HEK293 (cell line): ENCODE results near the gene YIPF1.
A peak's percentile ranks its signal among the peaks of the same experiment; 100 is the strongest.

Experiments used
- CTCF ChIA-PET: fragments of 350-600 bp; formaldehyde crosslinking; extraction: SDS; loops from one replicate; lab custom pipeline; 2021; ENCODE audit warnings: antibody characterized with exemption; lab: Yijun Ruan, JAX
- POLR2A ChIA-PET: fragments of 300-600 bp; formaldehyde crosslinking; extraction: SDS; loops from one replicate; lab custom pipeline; 2020; ENCODE audit warnings: antibody characterized with exemption, inconsistent platforms; lab: Yijun Ruan, JAX
- H3K27ac ChIP-seq: fragments of 200-500 bp; sonication (Bioruptor generic); 2 replicates; pipeline ENCODE4 v1.5.1; 2014; ENCODE audit warnings: low read depth, low read length, control low read depth, inconsistent platforms; ENCODE audit errors: extremely low read depth
- H3K36me3 ChIP-seq, 2 experiments: fragments of 200-500 bp in 1 of 2; sonication (Bioruptor generic) in 1 of 2; 1 replicate in 1 of 2; 2 replicates in 1 of 2; pipeline ENCODE4 v1.5.1; 2014 to 2017; ENCODE audit warnings: inconsistent platforms in 2 of 2, low read length in 2 of 2; ENCODE audit not compliant: control insufficient read depth in 2 of 2, insufficient read depth in 1 of 2
- H3K4me1 ChIP-seq: fragments of 200-500 bp; sonication (Bioruptor generic); 2 replicates; pipeline ENCODE4 v1.5.1; 2014; ENCODE audit warnings: mild to moderate bottlenecking, low read length, inconsistent platforms; ENCODE audit not compliant: control insufficient read depth, insufficient read depth
- H3K4me3 ChIP-seq: 2 replicates; pipeline ENCODE4 v1.5.1; 2011; ENCODE audit warnings: low read depth, mild to moderate bottlenecking, control low read depth, low read length, moderate library complexity
- H3K9me3 ChIP-seq: fragments of 200-500 bp; sonication (Bioruptor generic); 2 replicates; pipeline ENCODE4 v1.5.1; 2014; ENCODE audit warnings: low read depth, low read length, inconsistent platforms; ENCODE audit not compliant: control insufficient read depth, insufficient read depth
- MZF1 ChIP-seq: fragments of 450-650 bp; formaldehyde crosslinking; IDR thresholded peaks from 2 replicates; pipeline ENCODE4 v1.5.1; 2017; ENCODE audit warnings: missing biosample characterization, missing genetic modification characterization, borderline replicate concordance
- OVOL3 ChIP-seq: fragments of 450-650 bp; formaldehyde crosslinking; IDR thresholded peaks from 2 replicates; pipeline ENCODE4 v1.5.1; 2016; ENCODE audit warnings: missing biosample characterization, missing genetic modification characterization
- PRDM4 ChIP-seq: fragments of 450-650 bp; formaldehyde crosslinking; IDR thresholded peaks from 2 replicates; pipeline ENCODE4 v1.5.1; 2017; ENCODE audit warnings: missing biosample characterization, missing genetic modification characterization
- ZBTB49 ChIP-seq: fragments of 450-650 bp; formaldehyde crosslinking; IDR thresholded peaks from 2 replicates; pipeline ENCODE4 v1.5.1; 2016; ENCODE audit warnings: missing biosample characterization, missing genetic modification characterization, low read depth
- ZBTB8A ChIP-seq: fragments of 450-650 bp; formaldehyde crosslinking; IDR thresholded peaks from 2 replicates; pipeline ENCODE4 v1.5.1; 2016; ENCODE audit warnings: missing biosample characterization, missing genetic modification characterization
- ZNF114 ChIP-seq: fragments of 450-650 bp; formaldehyde crosslinking; IDR thresholded peaks from 2 replicates; pipeline ENCODE4 v1.5.0; 2017; ENCODE audit warnings: missing biosample characterization, missing genetic modification characterization
- ZNF335 ChIP-seq: fragments of 450-650 bp; formaldehyde crosslinking; conservative IDR thresholded peaks from 2 replicates; pipeline ENCODE4 v1.5.1; 2016; ENCODE audit warnings: missing biosample characterization, missing genetic modification characterization
- ZNF366 ChIP-seq: fragments of 450-650 bp; formaldehyde crosslinking; conservative IDR thresholded peaks from 2 replicates; pipeline ENCODE4 v1.5.1; 2016; ENCODE audit warnings: missing biosample characterization, missing genetic modification characterization
- ZNF391 ChIP-seq: fragments of 450-650 bp; formaldehyde crosslinking; IDR thresholded peaks from 2 replicates; pipeline ENCODE4 v1.5.1; 2016; ENCODE audit warnings: low read depth, missing biosample characterization, missing genetic modification characterization, borderline replicate concordance
- ZNF394 ChIP-seq: fragments of 450-650 bp; formaldehyde crosslinking; IDR thresholded peaks from 2 replicates; pipeline ENCODE4 v1.5.1; 2016; ENCODE audit warnings: missing biosample characterization, missing genetic modification characterization, mild to moderate bottlenecking, moderate library complexity, borderline replicate concordance
- ZNF623 ChIP-seq: fragments of 450-650 bp; formaldehyde crosslinking; IDR thresholded peaks from 2 replicates; pipeline ENCODE4 v1.5.1; 2016; ENCODE audit warnings: missing biosample characterization, missing genetic modification characterization
- ZNF626 ChIP-seq: fragments of 450-650 bp; sonication (Bioruptor Pico); formaldehyde crosslinking; IDR thresholded peaks from 2 replicates; pipeline ENCODE4 v1.5.1; 2018; ENCODE audit warnings: missing biosample characterization, missing genetic modification characterization, inconsistent platforms
- ZNF664 ChIP-seq: fragments of 450-650 bp; formaldehyde crosslinking; IDR thresholded peaks from 2 replicates; pipeline ENCODE4 v1.5.1; 2016; ENCODE audit warnings: missing biosample characterization, missing genetic modification characterization
- ZNF747 ChIP-seq: fragments of 450-650 bp; formaldehyde crosslinking; IDR thresholded peaks from 2 replicates; pipeline ENCODE4 v1.5.1; 2016; ENCODE audit warnings: missing biosample characterization, missing genetic modification characterization
- ZNF830 ChIP-seq: fragments of 450-650 bp; IDR thresholded peaks from 2 replicates; pipeline ENCODE4 v1.5.0; 2018; ENCODE audit warnings: missing biosample characterization, missing genetic modification characterization, low read depth, mild to moderate bottlenecking, moderate library complexity
- TF ChIP-seq, protein P1 (sequence below): fragments of 450-650 bp; formaldehyde crosslinking; conservative IDR thresholded peaks from 2 replicates; pipeline ENCODE4 v1.5.1; 2016; ENCODE audit warnings: low read depth, missing biosample characterization, missing genetic modification characterization
- TF ChIP-seq, protein P2 (sequence below): fragments of 450-650 bp; formaldehyde crosslinking; IDR thresholded peaks from 2 replicates; pipeline ENCODE4 v1.5.1; 2016; ENCODE audit warnings: missing biosample characterization, missing genetic modification characterization
- TF ChIP-seq, protein P3 (sequence below): fragments of 450-650 bp; formaldehyde crosslinking; IDR thresholded peaks from 2 replicates; pipeline ENCODE4 v1.5.1; 2017; ENCODE audit warnings: missing biosample characterization, missing genetic modification characterization

Gene YIPF1

DNA sequence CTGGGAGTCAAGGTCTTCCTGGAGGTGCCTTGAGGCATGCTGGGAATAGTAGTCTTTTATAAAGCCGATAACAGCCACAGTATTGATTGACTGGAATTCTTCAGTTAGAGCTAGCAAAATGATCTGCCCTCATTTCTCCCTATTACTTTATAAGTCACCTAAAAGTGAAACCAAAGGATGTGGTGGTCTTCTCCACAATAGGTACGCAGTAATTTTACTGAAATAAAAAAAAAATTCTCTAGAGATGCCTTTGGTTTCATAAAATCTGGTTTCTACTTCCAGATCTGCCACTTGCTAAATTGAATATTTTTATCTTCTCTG lies 51.0 kb downstream of the YIPF1 start (continued):
- TF ChIP-seq, protein P1, sequence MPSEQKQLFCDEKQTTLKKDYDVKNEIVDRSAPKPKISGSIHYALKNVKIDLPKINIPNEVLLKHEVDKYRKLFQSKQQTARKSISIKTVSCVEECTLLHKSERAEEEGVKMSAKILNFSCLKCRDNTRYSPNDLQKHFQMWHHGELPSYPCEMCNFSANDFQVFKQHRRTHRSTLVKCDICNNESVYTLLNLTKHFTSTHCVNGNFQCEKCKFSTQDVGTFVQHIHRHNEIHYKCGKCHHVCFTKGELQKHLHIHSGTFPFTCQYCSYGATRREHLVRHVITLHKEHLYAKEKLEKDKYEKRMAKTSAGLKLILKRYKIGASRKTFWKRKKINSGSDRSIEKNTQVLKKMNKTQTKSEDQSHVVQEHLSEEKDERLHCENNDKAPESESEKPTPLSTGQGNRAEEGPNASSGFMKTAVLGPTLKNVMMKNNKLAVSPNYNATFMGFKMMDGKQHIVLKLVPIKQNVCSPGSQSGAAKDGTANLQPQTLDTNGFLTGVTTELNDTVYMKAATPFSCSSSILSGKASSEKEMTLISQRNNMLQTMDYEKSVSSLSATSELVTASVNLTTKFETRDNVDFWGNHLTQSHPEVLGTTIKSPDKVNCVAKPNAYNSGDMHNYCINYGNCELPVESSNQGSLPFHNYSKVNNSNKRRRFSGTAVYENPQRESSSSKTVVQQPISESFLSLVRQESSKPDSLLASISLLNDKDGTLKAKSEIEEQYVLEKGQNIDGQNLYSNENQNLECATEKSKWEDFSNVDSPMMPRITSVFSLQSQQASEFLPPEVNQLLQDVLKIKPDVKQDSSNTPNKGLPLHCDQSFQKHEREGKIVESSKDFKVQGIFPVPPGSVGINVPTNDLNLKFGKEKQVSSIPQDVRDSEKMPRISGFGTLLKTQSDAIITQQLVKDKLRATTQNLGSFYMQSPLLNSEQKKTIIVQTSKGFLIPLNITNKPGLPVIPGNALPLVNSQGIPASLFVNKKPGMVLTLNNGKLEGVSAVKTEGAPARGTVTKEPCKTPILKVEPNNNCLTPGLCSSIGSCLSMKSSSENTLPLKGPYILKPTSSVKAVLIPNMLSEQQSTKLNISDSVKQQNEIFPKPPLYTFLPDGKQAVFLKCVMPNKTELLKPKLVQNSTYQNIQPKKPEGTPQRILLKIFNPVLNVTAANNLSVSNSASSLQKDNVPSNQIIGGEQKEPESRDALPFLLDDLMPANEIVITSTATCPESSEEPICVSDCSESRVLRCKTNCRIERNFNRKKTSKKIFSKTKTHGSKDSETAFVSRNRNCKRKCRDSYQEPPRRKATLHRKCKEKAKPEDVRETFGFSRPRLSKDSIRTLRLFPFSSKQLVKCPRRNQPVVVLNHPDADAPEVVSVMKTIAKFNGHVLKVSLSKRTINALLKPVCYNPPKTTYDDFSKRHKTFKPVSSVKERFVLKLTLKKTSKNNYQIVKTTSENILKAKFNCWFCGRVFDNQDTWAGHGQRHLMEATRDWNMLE (tag by site-specific recombination): peak; percentile 83; the same call in 1 of the 2 replicates
- TF ChIP-seq ZNF623 (0 out of 2 replicates have a peak, but pooled peaks have one; percentile 2), ZNF394 (no peak), ZBTB8A (tag by site-specific recombination) (0 out of 2 replicates have a peak, but pooled peaks have one; percentile 1), ZNF335 (tag by site-specific recombination) (peak; percentile 23; the same call in 1 of the 2 replicates)

GRCh38 chr1:53837924-53838653 lies 51.5 kb downstream of the YIPF1 start, which contains the start of gene NDC1:
Gene NDC1, minus strand, starts transcription at chr1:53838296. Its CDS starts 35 bp downstream, at chr1:53838261.
- ChIA-PET CTCF (interaction anchor here (0.6 to 1.4 kb wide), 7 partner anchors 11 to 415 kb away, joined by 3 to 4 read pairs (median 3); no protein-coding TSS in a partner anchor), POLR2A (interaction anchor here (1.0 to 1.4 kb wide), 5 partner anchors 10 to 108 kb away, joined by 3 to 5 read pairs (median 4); partner anchors contain the start of genes IFT25 and LRRC42)
- Histone ChIP-seq H3K27ac (peak within 1 kb of the TSS; percentile 99), H3K9me3 (no peaks in the 10 kb centered on the region), H3K4me1 (no peaks in the 10 kb centered on the region), H3K36me3 (peaks cover 2 to 8% of the 10 kb centered on the region in 2 experiments; a peak in 2 of 3 replicates), H3K4me3 (peak within 1 kb of the TSS; percentile 92)
- peak; percentile 69 for TF ChIP-seq PRDM4
- no peak for TF ChIP-seq ZNF830 (tag by site-specific recombination)
- TF ChIP-seq ZNF366: 0 out of 2 replicates have a peak, but pooled peaks have one; percentile 42
- TF ChIP-seq ZNF664: no peak
- TF ChIP-seq ZNF114 (tag by site-specific recombination): no peak
- TF ChIP-seq ZNF391 (tag by site-specific recombination): peak; percentile 95; the same call in 1 of the 2 replicates
- TF ChIP-seq, protein P2, sequence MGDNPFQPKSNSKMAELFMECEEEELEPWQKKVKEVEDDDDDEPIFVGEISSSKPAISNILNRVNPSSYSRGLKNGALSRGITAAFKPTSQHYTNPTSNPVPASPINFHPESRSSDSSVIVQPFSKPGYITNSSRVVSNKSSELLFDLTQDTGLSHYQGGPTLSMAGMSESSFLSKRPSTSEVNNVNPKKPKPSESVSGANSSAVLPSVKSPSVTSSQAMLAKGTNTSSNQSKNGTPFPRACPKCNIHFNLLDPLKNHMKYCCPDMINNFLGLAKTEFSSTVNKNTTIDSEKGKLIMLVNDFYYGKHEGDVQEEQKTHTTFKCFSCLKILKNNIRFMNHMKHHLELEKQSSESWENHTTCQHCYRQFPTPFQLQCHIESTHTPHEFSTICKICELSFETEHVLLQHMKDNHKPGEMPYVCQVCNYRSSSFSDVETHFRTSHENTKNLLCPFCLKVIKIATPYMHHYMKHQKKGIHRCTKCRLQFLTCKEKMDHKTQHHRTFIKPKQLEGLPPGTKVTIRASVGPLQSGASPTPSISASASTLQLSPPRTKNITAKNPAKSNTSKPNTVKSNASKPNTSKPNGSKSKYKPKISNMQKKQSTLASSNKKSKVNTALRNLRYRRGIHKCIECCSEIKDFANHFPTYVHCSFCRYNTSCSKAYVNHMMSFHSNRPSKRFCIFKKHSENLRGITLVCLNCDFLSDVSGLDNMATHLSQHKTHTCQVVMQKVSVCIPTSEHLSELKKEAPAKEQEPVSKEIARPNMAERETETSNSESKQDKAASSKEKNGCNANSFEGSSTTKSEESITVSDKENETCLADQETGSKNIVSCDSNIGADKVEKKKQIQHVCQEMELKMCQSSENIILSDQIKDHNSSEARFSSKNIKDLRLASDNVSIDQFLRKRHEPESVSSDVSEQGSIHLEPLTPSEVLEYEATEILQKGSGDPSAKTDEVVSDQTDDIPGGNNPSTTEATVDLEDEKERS (tag by site-specific recombination): no peak
- TF ChIP-seq ZNF626 (tag by site-specific recombination): no peak
- TF ChIP-seq, protein P3, sequence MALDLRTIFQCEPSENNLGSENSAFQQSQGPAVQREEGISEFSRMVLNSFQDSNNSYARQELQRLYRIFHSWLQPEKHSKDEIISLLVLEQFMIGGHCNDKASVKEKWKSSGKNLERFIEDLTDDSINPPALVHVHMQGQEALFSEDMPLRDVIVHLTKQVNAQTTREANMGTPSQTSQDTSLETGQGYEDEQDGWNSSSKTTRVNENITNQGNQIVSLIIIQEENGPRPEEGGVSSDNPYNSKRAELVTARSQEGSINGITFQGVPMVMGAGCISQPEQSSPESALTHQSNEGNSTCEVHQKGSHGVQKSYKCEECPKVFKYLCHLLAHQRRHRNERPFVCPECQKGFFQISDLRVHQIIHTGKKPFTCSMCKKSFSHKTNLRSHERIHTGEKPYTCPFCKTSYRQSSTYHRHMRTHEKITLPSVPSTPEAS: peak; percentile 20; the same call in 1 of the 2 replicates
- TF ChIP-seq ZBTB49 (tag by site-specific recombination): no peak
- no peak for TF ChIP-seq ZNF747
- no peak for TF ChIP-seq MZF1
- TF ChIP-seq OVOL3: 0 out of 2 replicates have a peak, but pooled peaks have one; percentile 39
